IPS-18c (cell line): ENCODE results near the gene CCDC136.

ENCODE experiments used
- H3K4me3 ChIP-seq: 2 replicates; pipeline ENCODE4 v1.7.0; 2013; ENCODE audit warnings: low read depth, mild to moderate bottlenecking, low read length, moderate library complexity; ENCODE audit not compliant: insufficient read depth
- H3K9me3 ChIP-seq: one replicate; pipeline ENCODE4 v1.6.1; 2013; ENCODE audit warnings: mild to moderate bottlenecking, low read length, moderate library complexity; ENCODE audit not compliant: control insufficient read depth, insufficient read depth

The CCDC136 gene

DNA sequence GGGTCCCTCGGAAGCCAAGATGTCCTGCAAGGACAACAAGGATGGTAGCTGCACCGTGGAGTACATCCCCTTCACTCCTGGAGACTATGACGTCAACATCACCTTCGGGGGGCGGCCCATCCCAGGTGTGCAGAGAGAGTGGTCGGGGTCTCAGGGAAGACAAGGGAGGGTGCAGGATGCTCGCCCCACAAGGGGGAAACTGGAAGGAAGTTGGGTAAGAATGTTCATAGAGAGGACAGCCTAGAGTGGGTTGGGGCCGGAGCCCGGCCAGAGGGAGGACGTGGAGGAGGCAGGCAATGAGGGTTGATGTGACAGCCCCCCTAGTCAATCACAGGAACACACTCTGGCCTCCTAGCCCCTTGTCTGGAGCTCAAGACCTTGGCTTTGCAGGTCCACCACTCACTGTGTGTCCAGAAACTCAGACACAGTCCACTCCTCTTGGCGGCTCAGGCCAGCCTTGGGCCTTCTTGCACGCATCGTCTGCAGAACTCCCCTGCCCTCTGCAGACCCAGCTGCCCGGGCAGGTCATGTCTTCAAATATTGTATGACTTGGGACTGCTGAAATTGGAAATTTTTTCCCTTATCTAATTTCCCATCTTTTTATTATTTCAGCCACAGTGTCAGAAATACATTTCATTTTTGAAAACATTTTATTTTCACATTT lies 55.1 kb downstream of the CCDC136 start:
- Histone ChIP-seq H3K4me3 (no peak overlapping the region), H3K9me3 (no peaks in the 10 kb centered on the region)

- no peak overlapping the region for H3K4me3 ChIP-seq
- H3K9me3 ChIP-seq = no peaks in the 10 kb centered on the region
These were observed 56.0 kb downstream of the CCDC136 start for GRCh38 chr7:128847721-128848211.

DNA sequence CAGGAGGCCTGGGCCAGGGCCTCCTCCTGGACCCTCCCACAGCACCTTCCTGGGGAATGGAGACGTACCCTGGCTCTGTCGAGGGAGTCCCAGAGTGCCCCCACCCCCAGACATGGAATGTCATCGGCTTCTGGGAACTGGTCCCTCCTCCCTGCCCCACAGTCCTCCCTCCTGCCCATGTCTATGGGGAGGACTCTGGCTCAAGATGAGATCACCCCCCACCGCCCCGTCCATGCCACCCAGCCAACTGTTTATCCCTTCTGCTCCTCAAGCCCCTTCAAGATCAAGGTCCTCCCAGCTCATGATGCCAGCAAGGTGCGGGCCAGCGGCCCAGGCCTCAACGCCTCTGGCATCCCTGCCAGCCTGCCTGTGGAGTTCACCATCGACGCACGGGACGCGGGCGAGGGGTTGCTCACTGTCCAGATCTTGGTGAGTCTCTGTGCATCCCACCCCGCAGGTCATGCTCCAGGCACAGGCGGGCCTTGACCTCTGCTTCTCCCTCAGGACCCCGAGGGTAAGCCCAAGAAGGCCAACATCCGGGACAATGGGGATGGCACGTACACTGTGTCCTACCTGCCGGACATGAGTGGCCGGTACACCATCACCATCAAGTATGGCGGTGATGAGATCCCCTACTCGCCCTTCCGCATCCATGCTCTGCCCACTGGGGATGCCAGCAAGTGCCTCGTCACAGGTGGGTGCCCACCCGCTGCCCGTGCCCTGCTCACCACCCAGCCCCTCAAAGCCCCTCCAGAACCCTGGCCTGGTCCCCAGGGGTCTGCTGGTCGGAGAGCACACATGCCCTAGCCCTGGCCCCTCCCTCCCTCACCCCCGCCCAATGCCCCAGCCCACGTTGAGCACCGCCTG lies 56.8 kb downstream of the CCDC136 start:
- Histone ChIP-seq H3K4me3 (no peak overlapping the region), H3K9me3 (no peaks in the 10 kb centered on the region)

GRCh38 chr7:128849156-128849515 lies 57.4 kb downstream of the CCDC136 start:
- no peak overlapping the region for H3K4me3 ChIP-seq
- no peaks in the 10 kb centered on the region for H3K9me3 ChIP-seq

GRCh38 chr7:128849804-128850490 lies 58.2 kb downstream of the CCDC136 start:
- H3K9me3 ChIP-seq = peaks cover 2% of the 10 kb centered on the region
- H3K4me3 ChIP-seq = no peak overlapping the region

- peaks cover 2% of the 10 kb centered on the region for H3K9me3 ChIP-seq
These were observed 60.9 kb downstream of the CCDC136 start for GRCh38 chr7:128852537-128853254.

GRCh38 chr7:128853799-128854198 lies 62.0 kb downstream of the CCDC136 start:
- Histone ChIP-seq H3K4me3 (no peak overlapping the region), H3K9me3 (peaks cover 2% of the 10 kb centered on the region)

More at GRCh38 chr7:128852537-128853254, 60.9 kb downstream of the CCDC136 start:
- H3K4me3 ChIP-seq = no peak overlapping the region

GRCh38 chr7:128854396-128854795 lies 62.6 kb downstream of the CCDC136 start:
- Histone ChIP-seq H3K4me3 (no peak overlapping the region), H3K9me3 (peaks cover 2% of the 10 kb centered on the region)

DNA sequence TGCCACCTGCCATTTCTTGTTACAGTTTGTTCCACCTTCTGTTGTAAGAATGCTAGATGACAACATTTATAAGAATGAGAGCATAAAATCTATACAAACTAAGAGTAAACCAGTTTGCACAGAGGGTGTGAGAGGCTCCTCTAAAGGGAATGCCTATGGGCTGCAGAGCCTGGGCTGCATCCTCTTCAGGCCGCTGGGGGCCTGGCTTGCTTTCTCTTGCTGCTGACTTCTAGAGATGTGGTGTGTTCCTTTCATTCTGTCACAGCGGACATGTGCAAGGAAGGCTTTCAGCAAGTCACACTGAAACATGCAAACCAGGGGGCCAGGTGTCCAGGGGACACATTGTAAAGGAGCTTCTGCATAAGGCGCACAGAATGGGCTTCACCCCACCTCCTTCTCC lies 63.8 kb downstream of the CCDC136 start:
- Histone ChIP-seq H3K4me3 (no peak overlapping the region), H3K9me3 (peaks cover 2% of the 10 kb centered on the region)

GRCh38 chr7:128856001-128856718 lies 64.4 kb downstream of the CCDC136 start:
- no peak overlapping the region for H3K4me3 ChIP-seq
- H3K9me3 ChIP-seq = peaks cover 2% of the 10 kb centered on the region

GRCh38 chr7:128858380-128859231 lies 66.8 kb downstream of the CCDC136 start:
- H3K4me3 ChIP-seq = no peak overlapping the region
- H3K9me3 ChIP-seq = peaks cover 2% of the 10 kb centered on the region

GRCh38 chr7:128859232-128860157 lies 67.7 kb downstream of the CCDC136 start:
- Histone ChIP-seq H3K4me3 (no peak overlapping the region), H3K9me3 (peaks cover under 1% of the 10 kb centered on the region)

DNA sequence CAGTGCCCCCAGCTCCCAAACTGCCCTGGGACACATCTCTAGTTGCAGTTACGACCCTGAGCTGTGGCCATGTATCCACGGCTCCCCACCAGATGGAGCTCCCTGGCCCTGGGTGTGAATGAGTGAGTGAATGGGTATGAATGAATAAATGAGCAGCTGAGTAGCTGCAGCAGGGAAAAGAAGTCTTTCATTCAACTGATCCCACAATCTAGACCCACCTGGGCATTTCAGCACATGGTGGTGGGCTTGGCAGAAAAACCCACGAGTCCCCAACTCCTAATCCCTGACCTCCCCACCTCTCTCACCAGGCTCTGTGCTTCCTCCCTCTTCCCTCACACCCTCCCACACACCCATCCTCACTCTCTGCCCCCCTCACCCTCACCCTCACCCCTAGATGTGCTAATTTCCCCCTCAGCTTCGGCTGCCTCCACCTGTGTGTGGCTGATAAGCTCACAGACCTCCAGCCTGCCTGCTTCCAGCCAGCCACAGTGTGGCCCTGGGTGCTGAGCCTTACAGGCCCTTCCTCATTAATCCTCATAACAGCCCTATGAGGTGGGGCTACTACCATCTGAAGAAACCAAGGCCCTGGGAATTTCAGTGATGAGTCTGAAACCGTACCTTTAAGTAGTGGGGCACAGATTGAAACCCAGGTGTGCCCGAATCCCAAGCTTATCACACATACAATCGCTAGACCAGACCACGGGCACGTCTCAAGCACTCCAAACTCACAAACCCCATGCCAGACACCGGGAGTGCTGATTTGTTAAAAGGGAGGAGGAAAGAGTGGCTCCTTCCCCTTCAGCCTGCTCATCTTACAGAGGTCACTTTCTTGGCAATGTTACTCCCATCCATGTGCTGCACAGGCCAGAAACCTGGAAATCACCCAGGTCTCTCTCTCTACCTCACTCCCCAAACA lies 68.6 kb downstream of the CCDC136 start:
- no peaks in the 10 kb centered on the region for H3K9me3 ChIP-seq
- no peak overlapping the region; the same call in 1 of the 2 replicates for H3K4me3 ChIP-seq

GRCh38 chr7:128861957-128862570 lies 70.3 kb downstream of the CCDC136 start:
- Histone ChIP-seq H3K9me3 (no peaks in the 10 kb centered on the region), H3K4me3 (peak overlapping the region; percentile 96; the same call in 1 of the 2 replicates)
